Measurements from ENCODE around the gene PLEKHA7.

PLEKHA7 gene

DNA sequence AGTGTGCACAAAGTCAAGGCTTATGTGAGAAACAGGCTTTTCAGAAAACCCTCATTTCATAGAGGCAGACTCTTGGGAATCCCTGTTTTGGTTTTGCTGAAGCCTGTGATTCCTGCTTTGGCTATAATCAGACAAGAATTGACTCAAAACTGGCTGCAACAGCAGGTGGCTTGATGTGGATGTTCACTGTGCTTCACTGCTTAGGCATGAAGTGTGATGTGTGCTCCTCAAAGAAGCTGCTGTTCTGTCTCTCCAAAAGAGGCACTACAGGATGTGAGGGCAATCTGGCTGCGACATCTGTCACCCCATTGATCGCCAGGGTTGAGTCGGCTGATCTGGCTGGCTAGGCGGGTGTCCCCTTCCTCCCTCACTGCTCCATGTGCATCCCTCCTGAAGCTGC is 172.2 kb downstream of the PLEKHA7 start:
- no peak for DNase-seq (ENCODE audit: low spot score)

DNA sequence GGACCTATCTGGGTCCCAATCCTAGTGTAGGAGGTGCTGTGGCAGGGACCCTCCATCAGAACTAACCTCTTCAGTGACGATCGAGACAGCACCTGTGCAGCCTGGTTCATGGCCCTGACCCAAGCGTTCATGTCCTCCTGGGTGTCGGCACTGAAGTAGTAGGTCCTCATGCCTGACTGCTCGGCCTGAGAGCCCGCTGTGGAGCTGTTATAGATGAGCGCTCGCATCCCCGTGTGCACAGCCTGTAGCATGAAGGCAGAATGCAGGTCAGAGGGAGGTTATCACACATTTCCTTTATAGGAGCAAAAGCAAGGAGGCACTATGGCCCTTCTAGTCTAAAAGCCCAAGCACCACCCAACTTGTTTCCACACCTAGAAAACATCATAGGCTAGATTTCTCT is 172.7 kb downstream of the PLEKHA7 start:
- no peak for DNase-seq (ENCODE audit: low spot score)

DNA sequence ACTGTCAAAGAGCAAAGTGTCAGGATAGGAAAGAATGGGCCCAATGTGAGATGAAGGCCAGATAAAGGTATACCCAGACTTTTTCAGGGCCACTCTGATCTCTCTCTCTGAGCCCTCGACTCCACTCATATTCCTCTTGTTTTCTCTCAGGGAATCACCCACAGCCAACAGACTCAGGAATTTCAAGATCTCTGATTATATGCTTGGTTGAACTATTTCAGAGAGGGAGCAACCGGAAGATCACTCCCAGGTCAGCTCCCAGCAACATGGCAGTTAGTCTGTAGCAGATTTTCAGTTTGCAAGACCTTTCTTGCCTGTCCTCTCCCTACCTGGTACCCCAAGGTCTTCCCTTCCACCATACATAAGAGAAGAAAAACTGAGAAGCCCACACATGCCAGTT is 173.3 kb downstream of the PLEKHA7 start:
- no peak for DNase-seq (ENCODE audit: low spot score)

DNA sequence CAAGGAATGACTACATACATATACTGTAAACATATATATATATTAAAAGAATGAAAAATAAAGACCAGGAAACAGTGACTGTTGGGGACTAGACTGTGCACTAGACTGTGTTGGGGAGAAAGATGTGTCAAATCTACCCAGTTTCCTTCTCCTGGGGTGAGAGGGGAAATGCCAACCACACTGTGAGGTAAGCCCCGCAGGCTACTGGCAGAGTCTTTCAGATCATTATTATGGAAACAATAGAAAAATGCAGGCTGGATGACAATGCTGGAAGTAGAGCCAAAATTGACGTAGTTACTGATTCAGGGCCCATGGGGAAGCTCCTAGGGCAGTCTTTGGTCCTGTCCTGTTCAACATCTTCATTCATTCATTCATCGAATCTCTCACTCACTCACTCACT is 174.4 kb downstream of the PLEKHA7 start:
- no peak for DNase-seq (ENCODE audit: low spot score)

DNA sequence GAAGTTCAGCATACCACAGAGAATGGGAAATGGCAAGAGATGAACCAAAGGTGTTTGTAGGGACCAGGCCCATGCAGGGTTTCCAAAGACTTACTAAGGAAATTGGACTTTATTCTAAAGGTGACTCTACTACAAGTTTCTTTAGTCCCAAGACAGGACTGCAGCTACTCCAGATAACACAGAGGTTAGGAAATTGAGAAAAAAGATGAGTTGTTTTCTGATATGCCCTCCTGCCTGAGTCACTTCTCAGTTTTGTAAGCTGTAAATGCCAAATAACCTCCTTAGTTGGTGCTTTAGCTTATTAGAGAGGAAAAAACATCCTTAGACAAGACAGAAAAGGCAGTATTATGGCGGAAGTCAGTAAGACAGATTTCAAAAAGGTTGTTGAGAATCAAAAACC is 179.8 kb downstream of the PLEKHA7 start:
- no peak for DNase-seq (ENCODE audit: low spot score)

DNA sequence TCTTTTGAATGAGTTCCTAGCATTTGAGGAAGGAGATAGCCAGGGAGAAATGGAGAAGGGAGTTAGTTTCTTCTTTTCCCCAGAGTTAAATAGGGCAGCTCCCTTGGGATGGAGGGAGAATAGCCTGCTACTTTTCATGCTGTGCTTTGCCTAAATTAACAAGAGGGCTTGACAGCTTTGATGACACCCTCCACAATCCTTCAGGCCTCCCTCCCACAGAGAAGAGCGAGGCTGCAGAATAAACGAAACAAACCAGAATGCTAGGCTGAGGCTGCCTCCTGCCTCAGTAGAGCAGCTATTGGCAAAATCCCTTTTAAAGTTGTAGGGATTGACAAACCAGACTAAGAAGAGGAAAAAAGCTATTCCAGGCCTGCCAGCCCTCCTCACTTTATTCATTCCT is 181.2 kb downstream of the PLEKHA7 start:
- no peak for DNase-seq (ENCODE audit: low spot score)

DNA sequence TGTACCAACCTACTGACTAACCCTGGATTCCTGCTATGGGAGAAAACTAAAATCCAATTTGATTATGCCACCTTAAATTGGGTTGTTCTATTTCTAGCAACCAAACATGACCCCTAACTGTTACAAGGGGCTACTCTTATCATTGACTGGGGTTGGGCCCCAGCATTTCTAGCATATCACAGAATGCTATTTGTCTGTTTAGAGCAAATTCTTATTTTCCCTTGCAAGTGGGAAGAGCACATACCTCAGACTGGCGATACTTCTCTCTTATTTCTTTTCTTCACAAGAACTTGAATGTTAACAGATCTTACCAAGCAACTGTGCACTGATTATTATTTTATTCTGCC is 182.0 kb downstream of the PLEKHA7 start:
- no peak for DNase-seq (ENCODE audit: low spot score)

DNA sequence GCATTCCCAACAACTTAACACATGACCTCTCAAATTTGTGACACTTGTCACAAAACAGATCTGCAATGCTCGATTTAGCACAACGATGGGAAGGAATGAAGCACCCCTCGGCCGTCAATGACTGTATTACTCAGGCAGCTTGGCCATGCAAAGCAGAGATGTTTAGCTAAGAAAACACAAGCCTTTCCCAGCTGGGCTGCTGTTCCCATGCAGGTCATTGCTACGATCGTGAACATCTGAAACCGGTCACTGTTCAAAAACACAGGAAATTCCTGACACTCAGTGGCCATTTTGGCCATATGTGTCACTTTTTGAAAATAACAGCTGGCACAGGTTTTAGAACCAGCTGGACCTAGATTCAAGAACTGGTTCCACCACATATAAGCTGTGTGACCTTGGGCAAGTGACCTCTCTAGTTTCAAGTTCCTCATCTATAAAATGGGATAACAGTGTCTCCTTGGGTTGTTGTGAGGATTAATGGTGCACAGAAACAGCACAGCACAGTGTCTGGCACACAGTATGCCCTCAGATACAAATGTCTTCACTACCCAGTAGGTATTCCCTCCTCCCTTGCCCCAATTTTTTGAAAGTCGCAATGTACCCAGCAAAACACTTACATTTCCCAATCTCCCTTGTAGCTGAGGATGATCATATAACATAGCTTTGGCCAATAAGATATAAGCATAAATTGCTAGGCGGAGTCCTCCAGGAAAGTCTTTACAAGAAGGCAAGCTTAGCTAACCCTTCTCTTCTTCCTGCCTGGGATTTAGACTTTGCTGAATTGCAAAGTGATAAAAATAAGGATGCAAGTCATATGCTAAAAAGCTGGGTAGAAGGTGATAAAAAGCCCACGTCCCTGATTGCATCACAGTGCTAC is 182.7 kb downstream of the PLEKHA7 start:
- DNase-seq (ENCODE audit: low spot score) = peak; percentile 24

DNA sequence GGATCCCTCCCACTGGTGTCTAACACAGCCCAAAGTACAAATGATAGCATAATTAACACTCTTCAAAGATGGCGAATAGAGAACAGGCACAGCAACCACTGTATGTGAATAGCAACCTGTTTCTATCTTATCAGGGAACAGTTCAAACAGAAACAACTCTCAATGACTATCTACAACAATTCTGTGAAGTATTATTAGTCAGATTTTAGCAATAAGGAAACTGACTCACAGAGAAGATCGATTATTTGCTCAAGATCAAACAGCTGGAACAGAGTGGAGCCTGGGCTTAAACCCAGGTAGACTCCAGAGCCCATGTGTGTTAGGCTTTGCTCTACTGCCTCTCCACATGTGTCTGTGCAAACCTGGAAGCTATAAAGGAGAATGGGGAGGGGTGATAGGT is 187.1 kb downstream of the PLEKHA7 start:
- DNase-seq (ENCODE audit: low spot score) = no peak

DNA sequence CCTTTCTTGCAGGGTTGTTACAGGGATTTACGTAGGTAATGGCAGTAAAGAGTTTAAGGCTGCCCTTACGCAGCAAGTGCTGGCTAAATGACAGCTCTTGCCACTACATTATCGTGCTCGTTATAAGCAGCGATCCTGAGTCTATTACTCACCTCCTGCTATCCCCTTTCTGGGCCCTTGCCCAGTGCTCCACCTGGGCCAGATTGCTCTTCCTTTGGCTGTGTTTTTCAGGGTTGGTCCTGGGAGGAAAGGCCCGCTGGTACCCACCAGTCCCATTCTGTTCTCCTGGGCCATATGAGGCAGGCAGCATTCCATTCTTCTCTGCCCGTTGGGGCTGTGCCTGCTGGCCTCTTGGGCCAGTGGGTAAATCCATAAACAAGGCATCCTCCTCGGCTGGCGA is 188.2 kb downstream of the PLEKHA7 start:
- DNase-seq (ENCODE audit: low spot score) = no peak

DNA sequence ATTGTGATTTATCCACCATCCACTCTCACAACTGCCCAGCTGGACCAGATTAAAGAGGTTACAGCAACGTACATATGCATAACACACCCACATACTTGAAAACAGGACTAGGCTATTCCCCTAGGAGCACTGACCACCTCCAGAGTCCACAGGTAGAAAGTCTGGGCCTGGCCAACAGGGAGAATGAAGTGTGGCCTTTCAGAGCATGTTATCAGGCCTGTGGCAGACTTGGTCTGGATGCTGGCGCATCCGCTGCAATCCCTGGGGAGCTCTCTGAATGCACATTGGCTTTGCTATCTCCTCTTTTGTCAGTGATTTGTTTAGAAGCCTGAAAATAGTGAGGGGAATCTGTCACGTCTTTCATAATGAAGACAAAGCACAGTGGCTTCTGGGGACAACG is 189.1 kb downstream of the PLEKHA7 start:
- DNase-seq (ENCODE audit: low spot score) = no peak

DNA sequence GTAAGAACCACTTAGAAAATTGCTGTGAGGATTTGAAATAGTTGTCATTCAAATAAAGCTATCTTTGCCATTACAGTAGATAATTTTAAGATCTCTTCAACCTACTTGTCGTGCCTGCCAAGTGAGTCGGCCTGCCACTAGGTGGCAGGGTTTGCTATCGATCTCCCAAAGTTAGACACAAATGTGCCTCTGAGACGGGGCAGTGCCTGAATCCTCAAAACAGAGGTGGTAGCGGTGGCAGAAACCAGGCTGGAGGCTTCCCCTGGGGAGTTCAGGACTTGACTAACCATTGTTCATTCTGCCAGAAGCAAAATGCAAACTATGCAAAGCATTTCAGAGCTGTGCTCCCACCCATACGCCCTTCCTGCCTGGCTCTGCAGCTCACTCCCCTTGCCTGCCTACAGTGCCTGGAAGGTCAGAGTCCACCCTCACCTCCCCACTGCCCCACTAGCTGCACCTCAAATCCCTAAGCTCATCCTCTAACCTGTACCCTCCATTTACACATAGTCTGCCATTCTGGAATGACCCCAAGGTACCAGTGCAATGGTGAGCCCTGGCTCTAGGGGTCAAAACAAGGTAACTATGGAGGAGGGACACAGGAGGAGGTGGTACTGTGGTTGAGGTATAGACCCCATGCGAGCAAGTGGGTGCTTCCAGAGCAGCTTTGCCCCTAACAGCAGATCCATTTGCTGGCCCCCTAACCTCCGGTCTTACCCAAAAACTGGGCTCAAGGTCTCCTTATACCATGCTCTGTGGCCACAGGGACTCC is 193.7 kb downstream of the PLEKHA7 start:
- peak; percentile 82 for DNase-seq (ENCODE audit: low spot score)

DNA sequence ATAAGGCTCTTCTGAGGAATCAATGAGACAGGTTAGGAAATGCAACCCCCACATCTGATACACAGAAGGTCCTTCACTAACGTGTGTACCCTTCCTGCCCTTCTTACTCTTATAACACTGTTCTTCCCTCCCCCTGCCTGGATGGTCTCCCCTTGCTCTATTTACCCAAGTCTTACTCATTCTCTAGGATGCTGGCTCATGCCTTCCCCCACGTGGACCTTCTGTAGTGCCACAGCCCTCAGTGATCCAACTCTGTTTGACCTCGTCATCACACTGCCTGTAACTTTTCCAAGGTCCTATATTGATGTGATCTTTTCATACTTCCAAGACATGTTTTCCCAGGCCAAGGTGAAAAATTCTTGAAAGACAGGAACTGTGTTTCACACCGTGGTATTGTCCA is 195.9 kb downstream of the PLEKHA7 start:
- no peak for DNase-seq (ENCODE audit: low spot score)

DNA sequence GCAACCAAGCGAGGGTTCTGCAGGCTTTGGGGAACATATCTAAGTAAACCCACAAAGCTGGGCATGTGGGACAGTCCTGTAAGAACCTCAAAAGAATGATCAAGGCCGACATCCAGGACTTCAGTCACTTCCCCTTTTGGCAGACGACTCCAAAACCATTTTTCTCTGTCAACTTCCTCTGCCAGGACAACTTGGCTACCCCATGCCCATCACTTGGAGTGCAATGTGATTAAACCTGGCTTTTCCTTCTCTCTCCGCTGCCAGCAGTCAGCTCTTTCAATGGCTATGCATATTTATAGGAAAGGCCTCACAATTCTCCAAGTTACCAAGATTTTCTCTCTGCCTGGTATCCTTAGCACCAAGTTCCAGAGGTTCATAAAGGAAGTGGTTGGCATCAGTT is 196.9 kb downstream of the PLEKHA7 start:
- DNase-seq (ENCODE audit: low spot score) = no peak

DNA sequence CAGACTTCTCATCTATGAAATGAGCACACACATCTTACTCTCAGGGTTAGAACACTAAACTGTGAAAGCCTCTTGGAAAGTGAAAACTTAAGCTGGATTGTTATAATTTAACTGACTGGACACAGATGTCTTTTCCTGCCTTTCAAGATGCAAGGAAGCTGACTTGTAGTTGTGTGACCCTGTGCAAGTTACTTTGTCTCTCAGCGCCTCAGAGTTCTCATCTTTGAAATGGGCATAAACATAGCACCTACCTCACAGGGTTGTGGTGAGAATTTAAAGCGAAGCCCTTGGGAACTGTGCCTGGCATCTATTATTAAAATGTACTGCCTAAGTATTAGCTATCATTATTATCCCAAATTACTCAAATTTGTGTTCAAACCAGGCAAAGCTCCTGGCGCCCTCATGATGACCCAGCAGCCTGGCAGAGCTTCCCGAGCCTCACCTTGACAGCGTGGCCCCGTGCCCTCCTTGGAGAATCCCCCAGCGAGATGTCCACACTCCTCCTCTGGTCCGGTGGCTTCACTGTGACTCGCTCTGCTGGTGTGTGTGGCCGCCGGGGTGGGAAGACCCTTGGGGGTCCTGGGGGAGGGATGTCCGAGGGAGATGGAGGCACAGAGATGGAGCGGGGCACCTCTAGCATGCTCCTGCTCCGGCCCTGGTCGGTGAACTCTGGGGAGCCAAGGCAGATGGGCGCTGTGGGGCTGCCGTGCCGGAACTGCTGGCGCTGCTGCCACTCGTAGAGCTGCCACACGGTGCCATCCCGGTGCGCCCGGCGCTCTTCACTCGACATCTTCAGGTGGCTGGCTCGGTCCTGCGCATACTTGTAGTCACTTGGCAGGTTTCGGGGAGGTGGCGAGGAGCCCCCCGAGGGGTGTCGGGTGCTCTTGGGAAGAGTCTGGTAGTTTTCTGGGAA is 197.6 kb downstream of the PLEKHA7 start:
- no peak for DNase-seq (ENCODE audit: low spot score)

DNA sequence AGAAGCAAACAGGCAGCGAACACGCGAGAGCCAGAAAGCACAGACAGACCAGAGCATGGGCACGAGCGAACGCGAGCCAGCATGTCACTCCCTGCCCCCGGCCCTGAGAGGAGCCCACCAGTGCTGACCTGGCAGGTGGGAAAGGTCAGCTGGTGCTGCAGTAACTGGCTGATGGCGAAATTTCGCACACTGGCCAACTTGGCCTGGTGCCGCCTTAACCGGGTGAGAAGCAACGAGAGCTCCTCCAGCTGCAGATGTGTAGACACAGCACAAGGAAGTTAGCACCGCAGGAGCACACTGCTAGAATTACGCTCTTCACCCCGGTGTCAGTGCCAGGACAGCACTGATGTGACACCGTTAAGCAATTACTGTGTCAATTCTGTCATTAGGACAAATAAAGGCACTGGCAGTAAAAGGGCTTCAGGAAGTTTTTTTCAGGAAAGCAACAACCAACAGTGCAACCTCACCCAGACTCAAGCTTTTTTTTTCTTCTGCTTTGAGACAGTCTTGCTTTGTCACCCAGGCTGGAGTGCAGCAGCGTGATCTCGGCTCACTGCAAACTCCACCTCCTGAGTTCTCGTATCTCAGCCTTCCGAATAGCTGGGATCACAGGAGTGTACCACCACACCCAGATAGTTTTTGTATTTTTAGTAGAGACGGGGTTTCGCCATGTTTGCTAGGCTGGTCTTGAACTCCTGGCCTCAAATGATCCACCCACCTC is 199.0 kb downstream of the PLEKHA7 start:
- DNase-seq (ENCODE audit: low spot score) = peak; percentile 49

DNA sequence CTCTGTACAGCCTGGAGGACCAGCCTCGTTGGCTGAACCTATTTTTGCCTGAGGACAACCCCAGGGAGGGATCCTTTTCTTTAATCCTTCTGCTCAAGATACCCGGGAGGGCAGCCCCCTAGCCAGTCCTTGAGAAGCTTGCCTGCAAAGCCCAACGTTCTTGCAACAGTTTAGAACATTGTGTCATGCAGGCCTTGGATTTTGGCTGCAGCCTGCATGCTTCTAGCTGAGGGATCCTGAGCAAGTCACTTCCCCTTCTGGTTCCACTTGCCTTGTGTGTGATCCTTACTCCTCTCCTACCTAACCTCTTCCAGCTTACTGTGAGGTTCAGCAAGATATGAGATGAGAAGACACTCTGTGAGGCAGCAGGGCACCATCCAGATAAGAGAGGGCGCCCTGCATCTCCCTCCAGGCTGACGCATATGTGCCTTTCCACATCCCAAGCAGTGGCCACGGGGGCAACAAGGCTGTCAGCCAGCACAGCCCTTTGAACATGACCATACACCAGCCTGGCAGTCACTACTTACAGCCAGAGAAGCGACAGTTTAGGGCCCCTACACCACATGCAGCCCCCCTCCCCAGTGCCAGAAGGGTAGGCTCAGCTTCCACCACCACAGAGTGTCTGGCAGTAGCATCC is 199.7 kb downstream of the PLEKHA7 start:
- no peak for DNase-seq (ENCODE audit: low spot score)

DNA sequence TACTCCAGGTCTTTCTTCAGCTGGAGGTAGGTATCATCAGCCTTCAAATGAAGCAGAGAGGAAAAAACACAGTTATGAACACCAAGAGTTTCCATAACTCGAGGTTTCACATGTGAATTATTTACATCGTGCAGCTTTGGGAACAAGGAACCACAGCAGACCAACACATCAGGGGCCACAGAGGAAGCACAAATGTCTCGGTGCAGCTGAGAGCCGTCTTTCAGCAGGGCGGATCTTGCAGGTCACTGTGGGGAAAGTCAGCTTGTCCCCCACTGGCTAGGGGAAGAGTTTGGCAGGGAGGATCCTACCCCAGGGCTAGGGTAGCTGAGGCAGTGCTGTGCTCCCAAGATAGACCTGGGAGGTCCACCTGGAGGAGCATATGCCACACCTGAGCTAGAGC is 201.1 kb downstream of the PLEKHA7 start:
- no peak for DNase-seq (ENCODE audit: low spot score)

DNA sequence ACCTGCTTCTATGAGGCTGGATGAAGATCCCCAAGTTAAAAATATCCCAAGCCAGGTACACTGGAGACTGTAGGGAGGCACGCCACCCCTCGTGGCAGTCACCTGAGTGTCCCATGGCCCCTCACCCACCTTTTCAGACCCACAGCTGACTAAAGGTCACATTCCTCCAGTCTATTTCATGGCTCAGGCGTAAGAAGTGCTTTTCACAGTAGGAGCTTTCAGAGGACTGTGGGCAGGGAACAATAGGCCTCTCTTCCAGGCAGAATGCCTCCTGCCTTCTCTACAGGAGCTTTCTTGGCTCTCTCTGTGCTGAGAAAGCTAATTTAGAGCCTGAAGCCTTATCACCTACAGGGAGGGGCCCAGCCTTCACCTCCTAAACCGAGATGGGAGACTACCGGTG is 201.9 kb downstream of the PLEKHA7 start:
- DNase-seq (ENCODE audit: low spot score) = no peak

DNA sequence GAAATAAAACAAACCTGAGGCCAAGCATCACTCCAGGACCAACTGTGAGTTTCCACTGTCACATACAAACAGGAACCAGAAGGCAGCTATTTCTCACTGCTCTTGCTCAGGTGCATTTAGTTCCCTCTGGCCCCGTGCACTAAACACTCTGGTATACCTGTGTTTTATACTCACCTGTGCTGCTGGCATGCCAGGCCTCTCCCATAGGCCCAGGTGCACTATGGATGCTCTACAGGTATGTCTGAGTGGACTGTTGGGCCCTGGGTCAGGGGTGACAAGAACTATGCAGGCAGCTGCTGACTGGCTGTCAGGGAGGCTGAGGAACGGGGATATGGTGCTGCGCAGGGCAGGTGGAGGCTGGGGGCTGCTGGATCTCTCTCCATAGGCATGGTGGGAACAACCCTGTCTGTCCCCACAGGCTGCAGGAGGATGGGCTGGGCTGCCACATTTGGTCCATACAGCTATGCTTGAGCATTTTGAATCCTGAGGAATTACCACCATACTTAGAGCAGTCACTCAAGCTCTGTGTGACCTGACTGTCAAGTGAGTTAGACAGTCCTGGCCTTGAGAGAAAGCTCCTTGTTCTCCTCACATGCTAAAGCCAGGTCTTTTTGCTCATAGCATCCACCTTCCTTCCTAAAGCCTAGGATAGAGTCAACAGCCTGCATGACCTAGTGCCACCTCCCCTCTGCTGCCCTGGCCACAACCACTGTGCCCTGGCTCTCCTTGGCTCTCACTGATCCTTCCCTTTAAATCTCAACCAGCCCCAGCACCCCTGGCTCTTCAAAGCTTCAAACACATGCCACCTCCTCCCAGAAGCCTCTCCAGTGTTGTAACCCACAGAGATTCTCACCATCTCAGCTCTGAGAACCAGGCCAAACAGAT is 202.8 kb downstream of the PLEKHA7 start:
- DNase-seq (ENCODE audit: low spot score) = no peak

Measured in AG08396 (cell line).